ENCODE measurements around the gene GRID2IP. TPM values are rescaled to one million over a fixed set of nuclear protein-coding genes. Genes with fewer than 3 reads are reported as not detected.

Gene GRID2IP
- total RNA-seq, 3 donors from 2014 or later (not counting 1 experiment from before 2014, with no cell fraction given) = 0.39 to 0.45 (median 0.40) TPM

DNA sequence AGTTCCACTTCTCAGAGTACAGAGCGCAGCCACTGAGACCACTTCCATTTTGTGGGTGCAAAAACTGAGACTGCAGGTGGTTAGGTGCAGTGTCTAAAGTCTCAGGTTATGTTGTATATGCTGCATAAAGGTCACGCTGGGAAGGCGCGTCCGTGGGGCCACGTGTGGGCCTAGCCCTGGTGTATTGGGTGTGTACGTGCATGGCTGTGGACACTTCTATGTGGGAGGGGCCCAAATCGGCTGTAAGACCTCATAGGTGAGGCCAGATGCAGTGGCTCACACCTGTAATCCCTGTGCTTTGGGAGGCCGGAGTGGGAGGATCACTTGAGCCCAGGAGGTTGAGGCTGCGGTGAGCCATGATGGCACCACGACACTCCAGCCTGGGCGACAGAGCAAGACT, 37.7 kb downstream of the GRID2IP start:
- Histone ChIP-seq H3K27me3 (ENCODE audit: control insufficient read depth, insufficient read depth, low read length) (no peaks in the 10 kb centered on the region), H3K4me1 (ENCODE audit: control insufficient read depth, insufficient read depth, low read length) (peaks cover 6% of the 10 kb centered on the region), H3K27ac (ENCODE audit: low read length) (no peak overlapping the region), H3K36me3 (ENCODE audit: control insufficient read depth, insufficient read depth, low read length) (no peaks in the 10 kb centered on the region), H3K9me3 (ENCODE audit: control insufficient read depth, insufficient read depth, low read length) (no peaks in the 10 kb centered on the region), H3K4me3 (ENCODE audit: low read length) (no peak overlapping the region)
- Mint-ChIP-seq H3K27me3 (ENCODE audit: low read depth in 2 of 2) (peaks cover 0 to 6% of the 10 kb centered on the region in 2 donors), H3K36me3 (no peaks in the 10 kb centered on the region), H3K4me1 (peaks cover 6 to 14% of the 10 kb centered on the region in 2 donors), H3K27ac (no peak overlapping the region), H3K4me3 (no peak overlapping the region), H3K9me3 (no peaks in the 10 kb centered on the region)
- WGBS (ENCODE audit: insufficient coverage) = 91% methylated on average over 12 of the region's 12 CpGs
- ATAC-seq = no peak
- no peak for DNase-seq
- TF ChIP-seq, protein P1, sequence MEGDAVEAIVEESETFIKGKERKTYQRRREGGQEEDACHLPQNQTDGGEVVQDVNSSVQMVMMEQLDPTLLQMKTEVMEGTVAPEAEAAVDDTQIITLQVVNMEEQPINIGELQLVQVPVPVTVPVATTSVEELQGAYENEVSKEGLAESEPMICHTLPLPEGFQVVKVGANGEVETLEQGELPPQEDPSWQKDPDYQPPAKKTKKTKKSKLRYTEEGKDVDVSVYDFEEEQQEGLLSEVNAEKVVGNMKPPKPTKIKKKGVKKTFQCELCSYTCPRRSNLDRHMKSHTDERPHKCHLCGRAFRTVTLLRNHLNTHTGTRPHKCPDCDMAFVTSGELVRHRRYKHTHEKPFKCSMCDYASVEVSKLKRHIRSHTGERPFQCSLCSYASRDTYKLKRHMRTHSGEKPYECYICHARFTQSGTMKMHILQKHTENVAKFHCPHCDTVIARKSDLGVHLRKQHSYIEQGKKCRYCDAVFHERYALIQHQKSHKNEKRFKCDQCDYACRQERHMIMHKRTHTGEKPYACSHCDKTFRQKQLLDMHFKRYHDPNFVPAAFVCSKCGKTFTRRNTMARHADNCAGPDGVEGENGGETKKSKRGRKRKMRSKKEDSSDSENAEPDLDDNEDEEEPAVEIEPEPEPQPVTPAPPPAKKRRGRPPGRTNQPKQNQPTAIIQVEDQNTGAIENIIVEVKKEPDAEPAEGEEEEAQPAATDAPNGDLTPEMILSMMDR (IDR thresholded peaks at IDR 0.05) = no peak
- intact Hi-C loops (cut with micrococcal nuclease) = loop anchor here (10.0 kb wide), 1 partner anchor 421 kb away; no protein-coding TSS in a partner anchor

DNA sequence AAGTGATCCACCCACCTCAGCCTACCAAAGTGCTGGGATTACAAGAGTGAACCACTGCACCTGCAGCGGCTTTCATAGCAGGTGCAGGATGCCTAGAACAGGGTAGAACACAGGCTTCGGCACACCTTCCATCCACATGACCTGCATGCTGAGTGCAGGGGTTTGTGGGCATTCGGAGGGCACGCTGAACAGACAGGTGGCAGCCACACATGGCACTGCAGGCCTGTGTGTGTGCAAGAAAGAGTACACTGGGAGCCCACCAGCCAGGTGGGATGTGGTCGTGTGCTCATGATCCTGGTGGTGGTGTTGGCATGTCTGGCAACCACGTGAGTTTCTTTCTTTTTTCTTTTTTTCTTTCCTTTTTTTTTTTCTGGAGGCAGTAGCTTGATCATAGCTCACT, 38.4 kb downstream of the GRID2IP start:
- H3K27me3 Mint-ChIP-seq (ENCODE audit: low read depth in 2 of 2) = peaks cover 0 to 6% of the 10 kb centered on the region in 2 donors
- no peak overlapping the region for H3K4me3 Mint-ChIP-seq
- peaks cover 6 to 14% of the 10 kb centered on the region in 2 donors for H3K4me1 Mint-ChIP-seq
- Histone ChIP-seq H3K4me3 (ENCODE audit: low read length) (no peak overlapping the region), H3K4me1 (ENCODE audit: control insufficient read depth, insufficient read depth, low read length) (peaks cover 6% of the 10 kb centered on the region), H3K36me3 (ENCODE audit: control insufficient read depth, insufficient read depth, low read length) (no peaks in the 10 kb centered on the region), H3K9me3 (ENCODE audit: control insufficient read depth, insufficient read depth, low read length) (no peaks in the 10 kb centered on the region), H3K27me3 (ENCODE audit: control insufficient read depth, insufficient read depth, low read length) (no peaks in the 10 kb centered on the region), H3K27ac (ENCODE audit: low read length) (no peak overlapping the region)
- TF ChIP-seq, protein P1 (IDR thresholded peaks at IDR 0.05) = no peak
- no peak overlapping the region for H3K27ac Mint-ChIP-seq
- no peaks in the 10 kb centered on the region for H3K9me3 Mint-ChIP-seq
- H3K36me3 Mint-ChIP-seq = no peaks in the 10 kb centered on the region
- ATAC-seq (no peak), DNase-seq (no peak)
- WGBS (ENCODE audit: insufficient coverage) = 82% methylated on average over 6 of the region's 6 CpGs
- intact Hi-C loops (cut with micrococcal nuclease) = loop anchor here (10.0 kb wide), 1 partner anchor 422 kb away; no protein-coding TSS in a partner anchor

GRCh38 chr7:6510476-6511133, 40.7 kb downstream of the GRID2IP start:
- DNase-seq = no peak
- ATAC-seq = no peak
- Mint-ChIP-seq H3K27ac (no peak overlapping the region), H3K4me3 (no peak overlapping the region), H3K36me3 (no peaks in the 10 kb centered on the region), H3K4me1 (peaks cover 0 to 4% of the 10 kb centered on the region in 2 donors), H3K9me3 (no peaks in the 10 kb centered on the region), H3K27me3 (ENCODE audit: low read depth in 2 of 2) (peaks cover 0 to 2% of the 10 kb centered on the region in 2 donors)
- Histone ChIP-seq H3K27me3 (ENCODE audit: control insufficient read depth, insufficient read depth, low read length) (no peaks in the 10 kb centered on the region), H3K27ac (ENCODE audit: low read length) (no peak overlapping the region), H3K9me3 (ENCODE audit: control insufficient read depth, insufficient read depth, low read length) (no peaks in the 10 kb centered on the region), H3K36me3 (ENCODE audit: control insufficient read depth, insufficient read depth, low read length) (no peaks in the 10 kb centered on the region), H3K4me3 (ENCODE audit: low read length) (no peak overlapping the region), H3K4me1 (ENCODE audit: control insufficient read depth, insufficient read depth, low read length) (no peaks in the 10 kb centered on the region)
- 97% methylated on average over 26 of the region's 26 CpGs for WGBS (ENCODE audit: insufficient coverage)
- TF ChIP-seq, protein P1 (IDR thresholded peaks at IDR 0.05) = no peak
- intact Hi-C loops (cut with micrococcal nuclease) = loop anchor here (10.0 kb wide), 1 partner anchor 424 kb away; no protein-coding TSS in a partner anchor

All from natural killer cell (primary cell).